C4-2B (cell line): ENCODE data around the gene RPL22L1.

Experiments
- ZFX ChIP-seq: fragments of 450-650 bp; IDR thresholded peaks from 2 replicates; pipeline ENCODE4 v1.6.1; 2017
- TF ChIP-seq, protein P1 (sequence below): fragments of 450-650 bp; conservative IDR thresholded peaks from 2 replicates; pipeline ENCODE4 v1.5.1; 2017; ENCODE audit warnings: mild to moderate bottlenecking

DNA sequence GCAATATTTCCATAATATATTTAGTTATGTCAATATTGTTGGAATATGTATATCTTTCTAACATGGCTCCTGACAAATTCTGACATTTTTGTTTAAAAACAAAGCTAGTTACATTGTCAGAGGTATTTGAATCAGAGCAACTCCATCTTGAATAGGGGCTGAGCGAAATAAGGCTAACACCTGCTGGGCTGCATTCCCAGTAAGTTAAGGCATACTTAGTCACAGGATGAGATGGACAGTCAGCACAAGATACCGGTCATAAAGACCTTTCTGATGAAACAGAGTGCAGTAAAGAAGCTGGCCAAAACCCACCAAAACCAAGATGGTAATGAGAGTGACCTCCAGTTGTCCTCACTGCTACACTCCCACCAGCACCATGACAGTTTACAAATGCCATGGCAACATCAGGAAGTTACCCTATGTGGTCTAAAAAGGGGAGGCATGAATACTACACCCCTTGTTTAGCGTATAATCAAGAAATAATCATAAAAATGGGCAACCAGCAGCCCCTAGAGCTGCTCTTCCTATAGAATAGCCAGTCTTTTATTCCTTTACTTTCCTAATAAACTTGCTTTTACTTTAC, 30.4 kb downstream of the RPL22L1 start:
- TF ChIP-seq, protein P1, sequence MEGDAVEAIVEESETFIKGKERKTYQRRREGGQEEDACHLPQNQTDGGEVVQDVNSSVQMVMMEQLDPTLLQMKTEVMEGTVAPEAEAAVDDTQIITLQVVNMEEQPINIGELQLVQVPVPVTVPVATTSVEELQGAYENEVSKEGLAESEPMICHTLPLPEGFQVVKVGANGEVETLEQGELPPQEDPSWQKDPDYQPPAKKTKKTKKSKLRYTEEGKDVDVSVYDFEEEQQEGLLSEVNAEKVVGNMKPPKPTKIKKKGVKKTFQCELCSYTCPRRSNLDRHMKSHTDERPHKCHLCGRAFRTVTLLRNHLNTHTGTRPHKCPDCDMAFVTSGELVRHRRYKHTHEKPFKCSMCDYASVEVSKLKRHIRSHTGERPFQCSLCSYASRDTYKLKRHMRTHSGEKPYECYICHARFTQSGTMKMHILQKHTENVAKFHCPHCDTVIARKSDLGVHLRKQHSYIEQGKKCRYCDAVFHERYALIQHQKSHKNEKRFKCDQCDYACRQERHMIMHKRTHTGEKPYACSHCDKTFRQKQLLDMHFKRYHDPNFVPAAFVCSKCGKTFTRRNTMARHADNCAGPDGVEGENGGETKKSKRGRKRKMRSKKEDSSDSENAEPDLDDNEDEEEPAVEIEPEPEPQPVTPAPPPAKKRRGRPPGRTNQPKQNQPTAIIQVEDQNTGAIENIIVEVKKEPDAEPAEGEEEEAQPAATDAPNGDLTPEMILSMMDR: no peak
- no peak for TF ChIP-seq ZFX
